BLaER1 (cell line): ENCODE results near the gene IL18R1.

Source experiments
- H3K27ac ChIP-seq: shearing (Covaris generic); formaldehyde crosslinking; 2 replicates; pipeline ENCODE4 v1.8.1; 2022
- H3K27me3 ChIP-seq: shearing (Covaris generic); formaldehyde crosslinking; 2 replicates; pipeline ENCODE4 v1.8.1; 2022
- H3K36me3 ChIP-seq: shearing (Covaris generic); formaldehyde crosslinking; 2 replicates; pipeline ENCODE4 v1.8.1; 2022
- H3K4me1 ChIP-seq: shearing (Covaris generic); formaldehyde crosslinking; 2 replicates; pipeline ENCODE4 v1.8.1; 2022
- H3K4me2 ChIP-seq: shearing (Covaris generic); formaldehyde crosslinking; 2 replicates; pipeline ENCODE4 v1.8.1; 2022
- H3K4me3 ChIP-seq: shearing (Covaris generic); formaldehyde crosslinking; 2 replicates; pipeline ENCODE4 v1.8.1; 2022
- H3K9ac ChIP-seq: shearing (Covaris generic); formaldehyde crosslinking; 2 replicates; pipeline ENCODE4 v1.8.1; 2022
- H3K9me3 ChIP-seq: shearing (Covaris generic); formaldehyde crosslinking; 2 replicates; pipeline ENCODE4 v1.8.1; 2022
- H4K20me1 ChIP-seq: shearing (Covaris generic); formaldehyde crosslinking; 2 replicates; pipeline ENCODE4 v1.8.1; 2022
- Cebpa-rat ChIP-seq: shearing (Covaris generic); IDR thresholded peaks from 2 replicates; pipeline ENCODE4 v1.8.1; 2022

IL18R1 gene

DNA sequence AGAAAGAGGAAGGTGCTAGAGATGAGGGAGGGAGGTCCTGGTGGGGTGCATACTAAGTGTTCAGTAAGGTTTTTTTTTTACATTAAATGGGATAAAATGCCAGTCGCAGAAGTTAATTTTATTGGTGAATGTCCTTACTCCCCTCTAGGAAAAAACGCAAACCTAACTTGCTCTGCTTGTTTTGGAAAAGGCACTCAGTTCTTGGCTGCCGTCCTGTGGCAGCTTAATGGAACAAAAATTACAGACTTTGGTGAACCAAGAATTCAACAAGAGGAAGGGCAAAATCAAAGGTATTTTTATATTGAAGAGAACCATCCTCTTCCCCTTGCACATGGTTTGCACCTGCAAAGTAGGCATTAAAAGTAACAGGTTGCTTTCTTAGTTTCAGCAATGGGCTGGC, 12.7 kb upstream of the IL18R1 start:
- H3K9me3 ChIP-seq = no peaks in the 10 kb centered on the region
- no peak overlapping the region for H3K9ac ChIP-seq
- H3K36me3 ChIP-seq = no peaks in the 10 kb centered on the region
- no peak overlapping the region for H3K27ac ChIP-seq
- H4K20me1 ChIP-seq = no peaks in the 10 kb centered on the region
- no peak overlapping the region for H3K4me3 ChIP-seq
- peaks cover 3% of the 10 kb centered on the region for H3K4me1 ChIP-seq
- TF ChIP-seq Cebpa-rat = no peak
- no peak overlapping the region for H3K4me2 ChIP-seq
- H3K27me3 ChIP-seq = no peaks in the 10 kb centered on the region

DNA sequence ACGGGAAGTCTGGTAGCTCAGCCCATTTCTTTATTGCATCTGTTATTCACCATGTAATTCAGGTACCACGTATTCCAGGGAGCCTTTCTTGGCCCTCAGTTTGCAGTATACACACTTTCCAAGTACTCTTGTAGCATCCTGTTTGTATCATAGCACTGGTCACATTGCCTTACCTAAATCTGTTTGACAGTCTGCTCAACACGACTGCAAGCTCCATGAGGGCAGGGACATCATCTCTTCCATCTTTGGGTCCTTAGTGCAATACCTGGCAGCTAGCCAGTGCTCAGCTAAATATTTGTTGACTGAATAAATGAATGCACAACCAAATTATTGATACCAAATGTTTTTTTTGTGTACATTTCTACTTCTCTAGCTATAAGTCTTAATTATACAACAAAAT, 11.2 kb upstream of the IL18R1 start:
- no peak overlapping the region for H3K27ac ChIP-seq
- H3K27me3 ChIP-seq = no peaks in the 10 kb centered on the region
- no peaks in the 10 kb centered on the region for H3K36me3 ChIP-seq
- no peak overlapping the region for H3K4me2 ChIP-seq
- no peak overlapping the region for H3K9ac ChIP-seq
- no peak overlapping the region for H3K4me3 ChIP-seq
- H3K4me1 ChIP-seq = no peaks in the 10 kb centered on the region
- H3K9me3 ChIP-seq = no peaks in the 10 kb centered on the region
- H4K20me1 ChIP-seq = no peaks in the 10 kb centered on the region
- TF ChIP-seq Cebpa-rat = no peak

DNA sequence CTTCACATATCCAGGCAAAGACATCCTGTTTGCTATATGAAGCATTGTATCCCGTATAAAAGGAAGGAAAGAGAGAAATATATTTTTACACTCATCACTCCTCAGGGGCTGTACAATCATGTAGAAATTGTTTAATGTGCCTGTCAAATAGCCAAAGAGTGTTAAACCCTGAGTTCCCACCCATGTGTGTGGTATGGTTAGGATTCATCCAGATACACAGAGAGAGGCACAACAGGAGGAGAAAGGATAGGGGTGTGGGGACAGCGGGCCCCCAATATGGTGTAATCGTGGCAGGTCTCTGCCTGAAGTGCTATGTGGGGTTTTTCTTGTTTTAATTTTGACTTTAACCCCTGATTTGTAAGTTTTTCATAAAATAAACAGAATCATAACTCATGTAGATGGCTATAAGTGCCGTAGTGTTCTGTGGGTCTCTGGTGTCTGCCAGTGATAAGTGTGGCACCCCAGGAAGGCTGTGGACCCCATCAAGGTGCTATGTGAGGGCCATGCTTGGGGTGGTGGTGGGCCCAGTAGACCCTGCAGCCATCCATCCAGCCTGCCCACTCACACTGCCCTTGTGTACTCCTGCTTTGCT, 10.2 kb upstream of the IL18R1 start:
- Histone ChIP-seq H3K4me3 (no peak overlapping the region), H3K4me2 (no peak overlapping the region), H3K9ac (no peak overlapping the region), H3K27ac (no peak overlapping the region), H3K4me1 (no peaks in the 10 kb centered on the region), H3K27me3 (no peaks in the 10 kb centered on the region), H4K20me1 (no peaks in the 10 kb centered on the region), H3K9me3 (no peaks in the 10 kb centered on the region), H3K36me3 (no peaks in the 10 kb centered on the region)
- TF ChIP-seq Cebpa-rat = no peak

DNA sequence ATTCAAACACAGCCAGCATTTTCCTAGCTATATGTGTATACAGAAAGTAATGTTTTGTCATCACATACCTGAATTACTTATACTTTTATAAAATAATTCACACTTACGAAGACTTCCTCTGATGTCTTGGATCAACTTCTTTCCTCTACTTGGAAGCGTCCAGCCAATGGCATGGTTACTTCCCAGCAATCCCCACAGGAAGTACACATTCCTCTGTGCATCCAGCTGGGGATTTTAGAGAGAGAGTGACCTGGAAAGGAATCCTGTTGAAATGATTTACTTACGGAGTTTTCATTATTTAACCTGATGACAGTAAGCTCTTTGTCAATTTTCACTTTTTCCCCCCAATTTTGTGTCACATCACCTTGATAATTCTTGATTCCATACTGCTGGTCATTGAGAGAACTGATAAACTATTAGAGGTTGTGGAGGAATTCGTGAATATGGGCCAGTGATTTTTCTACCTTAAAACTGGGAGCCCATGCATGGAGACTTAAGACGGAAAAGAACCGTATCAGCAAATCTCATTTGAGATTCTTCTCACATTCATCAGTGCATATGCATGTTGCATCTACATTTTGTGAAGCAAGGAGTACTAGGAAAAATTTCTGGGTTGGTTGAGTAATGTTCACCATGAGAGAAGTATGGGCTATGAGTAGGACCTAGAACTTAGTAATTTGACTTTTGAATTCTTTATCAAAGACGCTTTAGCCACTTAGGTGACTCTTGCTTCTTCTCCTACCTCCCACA, 9.0 kb upstream of the IL18R1 start:
- Histone ChIP-seq H3K9me3 (no peaks in the 10 kb centered on the region), H3K9ac (no peak overlapping the region), H4K20me1 (no peaks in the 10 kb centered on the region), H3K27ac (no peak overlapping the region), H3K27me3 (no peaks in the 10 kb centered on the region), H3K4me3 (no peak overlapping the region), H3K4me2 (no peak overlapping the region), H3K4me1 (no peaks in the 10 kb centered on the region), H3K36me3 (no peaks in the 10 kb centered on the region)
- no peak for TF ChIP-seq Cebpa-rat

DNA sequence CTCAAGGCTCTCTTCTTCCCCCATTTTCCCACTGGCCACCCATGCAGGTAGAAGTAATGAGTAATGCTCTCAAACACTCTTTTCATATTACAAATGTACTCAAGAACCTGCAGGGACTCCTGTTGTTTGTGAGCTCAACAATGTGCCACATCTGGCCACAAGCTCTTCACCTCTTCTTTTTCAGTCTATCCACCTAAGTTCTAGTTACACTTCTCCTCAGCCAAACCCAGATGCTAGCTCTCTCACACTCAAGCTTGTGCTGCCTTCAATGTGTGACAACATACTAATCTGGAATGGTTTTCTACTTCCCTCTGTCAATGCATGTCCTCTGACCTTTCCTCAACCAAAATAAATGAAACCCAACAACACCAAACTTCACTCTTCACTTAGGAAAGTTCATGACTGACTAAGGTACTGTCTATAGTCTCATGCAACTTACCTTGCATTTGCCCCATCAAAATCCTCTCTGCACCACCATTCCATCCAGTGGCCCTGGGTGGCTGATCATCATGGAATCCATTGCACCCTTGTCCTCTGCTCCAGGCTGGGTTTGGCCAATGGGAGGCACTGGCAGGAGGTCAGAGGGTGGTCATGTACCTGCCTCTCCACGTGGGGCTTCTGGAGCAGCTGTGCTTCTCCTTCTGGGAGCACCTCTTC, 5.3 kb upstream of the IL18R1 start:
- H3K4me1 ChIP-seq = 0 out of 2 replicates have a peak, but pooled peaks cover 2% of the 10 kb centered on the region
- no peak overlapping the region for H3K27ac ChIP-seq
- TF ChIP-seq Cebpa-rat = no peak
- H3K27me3 ChIP-seq = peaks cover 7% of the 10 kb centered on the region; the same call in 1 of the 2 replicates
- no peaks in the 10 kb centered on the region for H4K20me1 ChIP-seq
- no peaks in the 10 kb centered on the region for H3K9me3 ChIP-seq
- H3K4me2 ChIP-seq = no peak overlapping the region
- no peak overlapping the region for H3K4me3 ChIP-seq
- no peaks in the 10 kb centered on the region for H3K36me3 ChIP-seq
- H3K9ac ChIP-seq = no peak overlapping the region

DNA sequence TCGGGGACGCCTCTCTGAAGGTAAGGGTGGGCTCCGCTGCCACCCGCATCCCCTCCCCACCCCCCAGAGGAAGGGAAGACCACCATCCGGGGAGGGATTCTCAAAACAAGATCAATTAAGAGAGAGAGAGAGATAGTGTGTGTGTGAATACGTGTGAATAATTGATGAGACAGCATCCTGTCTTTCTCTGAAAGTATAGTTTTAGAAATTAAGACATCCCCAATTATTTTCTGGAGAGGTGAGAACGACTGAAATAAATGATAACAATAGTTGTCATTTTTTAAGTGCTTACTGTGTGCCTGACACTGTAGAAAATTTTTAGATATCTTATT, 751 bp downstream of the IL18R1 start:
- TF ChIP-seq Cebpa-rat = no peak
- Histone ChIP-seq H3K4me3 (peak overlapping the region; percentile 70), H4K20me1 (no peaks in the 10 kb centered on the region), H3K27me3 (peaks cover 25% of the 10 kb centered on the region), H3K4me1 (0 out of 2 replicates have a peak, but pooled peaks cover 9% of the 10 kb centered on the region), H3K4me2 (peak overlapping the region; percentile 94), H3K9ac (no peak overlapping the region), H3K36me3 (no peaks in the 10 kb centered on the region), H3K27ac (no peak overlapping the region), H3K9me3 (no peaks in the 10 kb centered on the region)

DNA sequence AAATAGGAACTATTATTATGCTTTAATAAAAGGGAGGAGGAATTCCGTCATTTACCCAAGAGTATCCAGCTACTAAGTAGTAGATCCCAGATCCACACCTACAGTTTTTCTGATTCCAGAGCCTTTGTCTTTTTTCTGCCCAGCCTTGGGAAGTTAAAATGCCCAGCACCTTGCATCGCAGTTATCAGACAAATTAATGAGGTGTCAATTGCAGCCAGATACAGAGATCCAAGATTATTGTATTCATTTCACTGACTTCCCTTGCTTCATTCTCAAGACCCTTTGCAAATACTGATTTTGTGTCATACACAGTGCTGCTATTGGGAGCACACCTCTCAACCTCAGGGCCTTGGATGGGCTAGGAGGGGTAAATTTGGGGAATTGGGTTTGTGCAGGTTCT, 1.1 kb downstream of the IL18R1 start:
- no peak for TF ChIP-seq Cebpa-rat
- no peaks in the 10 kb centered on the region for H3K9me3 ChIP-seq
- peaks cover 25% of the 10 kb centered on the region for H3K27me3 ChIP-seq
- 0 out of 2 replicates have a peak, but pooled peaks cover 9% of the 10 kb centered on the region for H3K4me1 ChIP-seq
- H3K4me3 ChIP-seq = no peak overlapping the region
- no peak overlapping the region for H3K9ac ChIP-seq
- H4K20me1 ChIP-seq = no peaks in the 10 kb centered on the region
- no peaks in the 10 kb centered on the region for H3K36me3 ChIP-seq
- H3K27ac ChIP-seq = no peak overlapping the region
- H3K4me2 ChIP-seq = no peak overlapping the region

DNA sequence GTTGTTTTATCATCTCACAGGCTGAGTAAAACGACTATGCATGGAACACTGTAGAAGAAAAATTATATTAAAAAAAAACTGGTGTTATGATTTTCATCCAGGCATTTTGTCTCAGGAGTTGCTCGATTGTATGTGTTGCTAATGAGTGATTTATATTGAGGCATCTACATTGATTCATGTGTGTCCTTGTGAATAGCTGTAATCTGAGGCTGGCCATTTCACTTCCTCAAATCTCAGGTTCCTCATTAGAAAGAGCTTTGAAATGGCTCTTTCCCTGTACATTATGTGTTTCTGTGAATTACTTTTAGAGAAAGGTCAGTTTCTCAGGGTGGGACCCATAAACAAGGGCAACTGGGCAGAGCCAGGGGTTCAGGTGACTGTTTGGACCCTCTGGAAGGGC, 2.3 kb downstream of the IL18R1 start:
- Histone ChIP-seq H3K9me3 (no peaks in the 10 kb centered on the region), H3K27me3 (peaks cover 25% of the 10 kb centered on the region), H3K4me2 (no peak overlapping the region), H3K4me1 (0 out of 2 replicates have a peak, but pooled peaks cover 9% of the 10 kb centered on the region), H3K27ac (no peak overlapping the region), H4K20me1 (no peaks in the 10 kb centered on the region), H3K9ac (no peak overlapping the region), H3K4me3 (no peak overlapping the region), H3K36me3 (no peaks in the 10 kb centered on the region)
- no peak for TF ChIP-seq Cebpa-rat

DNA sequence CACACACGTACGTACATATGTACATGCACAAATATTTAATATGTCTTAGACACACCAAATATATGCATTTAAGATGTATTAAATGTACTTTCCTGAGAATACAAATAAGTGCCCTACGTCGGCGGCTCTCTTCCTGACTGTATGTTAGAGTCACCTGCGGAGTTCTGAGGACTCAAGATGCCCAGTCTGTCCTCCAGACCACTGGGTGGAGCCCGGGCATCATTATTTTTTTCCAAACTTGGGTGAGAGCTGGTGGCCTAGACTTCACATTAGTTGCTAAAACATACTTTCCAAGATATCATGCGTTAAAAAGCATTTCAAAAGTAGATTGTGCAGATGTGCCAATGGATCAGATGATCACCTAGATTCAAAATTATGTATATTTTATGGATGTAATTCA, 2.9 kb downstream of the IL18R1 start:
- Histone ChIP-seq H3K4me3 (no peak overlapping the region), H3K27me3 (peaks cover 25% of the 10 kb centered on the region), H3K9me3 (no peaks in the 10 kb centered on the region), H3K27ac (no peak overlapping the region), H3K9ac (no peak overlapping the region), H4K20me1 (no peaks in the 10 kb centered on the region), H3K4me2 (no peak overlapping the region), H3K4me1 (0 out of 2 replicates have a peak, but pooled peaks cover 9% of the 10 kb centered on the region), H3K36me3 (no peaks in the 10 kb centered on the region)
- no peak for TF ChIP-seq Cebpa-rat

DNA sequence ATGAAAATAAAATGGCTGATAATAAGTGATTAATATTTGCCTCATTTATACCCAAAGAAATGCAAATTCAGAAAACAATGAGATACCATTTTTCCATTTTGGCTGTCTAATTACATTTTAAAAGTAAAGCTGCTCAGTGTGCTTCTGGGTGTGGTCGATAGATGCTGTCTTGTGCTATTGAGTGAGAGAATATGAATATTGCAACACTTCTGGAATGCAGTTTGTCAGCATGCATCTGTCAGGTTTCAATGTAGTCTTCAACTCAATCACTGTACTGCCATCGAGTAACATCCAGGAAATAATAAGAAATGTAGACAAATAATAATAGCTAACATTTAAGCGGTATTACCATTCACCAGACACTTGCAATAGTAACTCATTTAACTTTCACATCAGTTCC, 3.9 kb downstream of the IL18R1 start:
- no peak overlapping the region for H3K27ac ChIP-seq
- H3K4me2 ChIP-seq = no peak overlapping the region
- H3K4me1 ChIP-seq = 0 out of 2 replicates have a peak, but pooled peaks cover 9% of the 10 kb centered on the region
- H4K20me1 ChIP-seq = no peaks in the 10 kb centered on the region
- no peaks in the 10 kb centered on the region; the same call in 1 of the 2 replicates for H3K9me3 ChIP-seq
- no peak overlapping the region for H3K4me3 ChIP-seq
- H3K9ac ChIP-seq = no peak overlapping the region
- H3K36me3 ChIP-seq = no peaks in the 10 kb centered on the region
- no peak for TF ChIP-seq Cebpa-rat
- H3K27me3 ChIP-seq = peaks cover 22% of the 10 kb centered on the region
